T-helper 1 cell treated with Interleukin-12 subunit alpha and Interleukin-12 subunit beta and Interleukin-4 antibody, amounts not matched to agents 30 ng/mL and 1 ng/mL, for 36 hours (primary cell): Measurements from ENCODE around the gene GIMD1. TPM values are rescaled to one million over a fixed set of nuclear protein-coding genes. Genes with fewer than 3 reads are reported as not detected.

Source experiments
- intact Hi-C: fragments of 100-400 bp; cut with micrococcal nuclease; formaldehyde crosslinking; loops from one replicate; pipeline ENCODE4 v1.15.1; 2024
- total RNA-seq: library from RNA; stranded (reverse); gene quantifications from 2 replicates; pipeline ENCODE4 v1.2.3, GENCODE V29; 2022

GIMD1 gene
- total RNA-seq, 1 donor from 2014 or later = not detected

- intact Hi-C loops = loop anchor here (10.0 kb wide), 1 partner anchor 1011 kb away; no protein-coding TSS in a partner anchor
These were observed 53.1 kb downstream of the GIMD1 start for GRCh38 chr4:106315476-106315967.

- intact Hi-C loops = loop anchor here (10.0 kb wide), 1 partner anchor 1010 kb away; no protein-coding TSS in a partner anchor
These were observed 53.6 kb downstream of the GIMD1 start for GRCh38 chr4:106314960-106315359.

- intact Hi-C loops = loop anchor here (10.0 kb wide), 1 partner anchor 1008 kb away; no protein-coding TSS in a partner anchor
These were observed 55.5 kb downstream of the GIMD1 start for GRCh38 chr4:106312997-106313522.

- intact Hi-C loops = loop anchor here (10.0 kb wide), 1 partner anchor 1008 kb away; no protein-coding TSS in a partner anchor
These were observed 56.2 kb downstream of the GIMD1 start for GRCh38 chr4:106312377-106312776.

Other genes starting within 250 kb of the GIMD1 start
- gene TBCK, start 52.6 kb downstream of the GIMD1 start, total RNA-seq = 26.1 and 32.8 TPM in 2 replicates
- 50.7 and 53.9 TPM in 2 replicates for gene AIMP1, start 52.2 kb downstream of the GIMD1 start, total RNA-seq